HepG2 (cell line): Measurements from ENCODE around the gene NFIC. TPM values are rescaled to one million over a fixed set of nuclear protein-coding genes. Genes with fewer than 3 reads are reported as not detected.
A peak's percentile ranks its signal among the peaks of the same experiment; 100 is the strongest.

Experiments
- ATAC-seq: fragments of 200-7000 bp; cut with Tn5 transposase; 3 replicates; pipeline ENCODE4 v1.9.1; 2020; ENCODE audit warnings: mild to moderate bottlenecking, moderate library complexity
- BruUV-seq: library from RNA; stranded (reverse); fragments of 400-500 nt; replicated peaks from 2 replicates; lab custom pipeline; 2021; lab: Mats Ljungman, UMichigan
- CTCF ChIA-PET: fragments of 300-600 bp; formaldehyde crosslinking; extraction: SDS; loops from one replicate; lab custom pipeline; 2021; ENCODE audit warnings: low total read pairs, inconsistent platforms, low intra/inter-chr PET ratio; lab: Yijun Ruan, JAX
- POLR2A ChIA-PET: fragments of 350-600 bp; sonication (Branson Sonifier 250); formaldehyde crosslinking; loops from one replicate; lab custom pipeline; 2020; ENCODE audit warnings: antibody characterized with exemption, inconsistent platforms; lab: Yijun Ruan, JAX
- DNase-seq: peaks from one replicate; pipeline ENCODE4 v3.0.0-alpha.2; 2015; ENCODE audit warnings: low spot score
- FAIRE-seq: peaks from 3 replicates; lab custom pipeline; 2011; peaks lifted over from hg19 to GRCh38; lab: Jason Lieb, UNC
- H2AFZ ChIP-seq: one replicate; pipeline ENCODE4 v1.6.1; 2011; ENCODE audit warnings: low read length, inconsistent platforms
- H3K27ac ChIP-seq: fragments of 300-600 bp; 3 replicates; pipeline ENCODE4 v1.8.0; 2011; ENCODE audit warnings: mixed run types, mild to moderate bottlenecking, mixed read lengths, low read length, inconsistent platforms; ENCODE audit not compliant: insufficient read depth; ENCODE audit errors: extremely low read length
- H3K27me3 ChIP-seq, 2 experiments: fragments of 200-600 bp in 1 of 2; 2 replicates in 1 of 2; 3 replicates in 1 of 2; pipeline versions ENCODE4 v1.6.0 to v1.8.0; 2011; ENCODE audit warnings: low read length in 2 of 2, mild to moderate bottlenecking in 2 of 2, moderate library complexity in 2 of 2, inconsistent platforms in 1 of 2; ENCODE audit not compliant: insufficient read depth in 2 of 2, control insufficient read depth in 1 of 2
- H3K36me3 ChIP-seq, 2 experiments: fragments of 200-600 bp in 1 of 2; replicated peaks in 1 of 2; 2 replicates in 1 of 2; 3 replicates in 1 of 2; pipeline versions ENCODE4 v1.5.1 to v1.8.0; 2011; ENCODE audit warnings: low read length in 2 of 2, inconsistent platforms in 1 of 2; ENCODE audit not compliant: insufficient read depth in 2 of 2, control insufficient read depth in 1 of 2
- H3K4me1 ChIP-seq: 2 replicates; pipeline ENCODE4 v1.5.1; 2012; ENCODE audit warnings: low read length, inconsistent platforms; ENCODE audit not compliant: insufficient read depth
- H3K4me2 ChIP-seq: 2 replicates; pipeline ENCODE4 v1.6.0; 2011; ENCODE audit warnings: low read depth, low read length, inconsistent platforms
- H3K4me3 ChIP-seq, 3 experiments: fragments of 200-600 bp in 1 of 3; sonication (generic), shearing (Covaris generic) in 1 of 3; replicated peaks in 1 of 3; 2 replicates each; pipeline ENCODE4 v1.5.1; 2011 to 2016; ENCODE audit warnings: low read length in 3 of 3, inconsistent platforms in 2 of 3, low read depth in 2 of 3, mild to moderate bottlenecking in 2 of 3, control low read depth in 1 of 3, mixed read lengths in 1 of 3; ENCODE audit not compliant: insufficient read depth in 1 of 3
- H3K79me2 ChIP-seq: one replicate; pipeline ENCODE4 v1.6.1; 2011; ENCODE audit warnings: low read length, inconsistent platforms; ENCODE audit not compliant: insufficient read depth
- H3K9ac ChIP-seq: 2 replicates; pipeline ENCODE4 v1.6.0; 2011; ENCODE audit warnings: mild to moderate bottlenecking, low read depth, low read length, inconsistent platforms; ENCODE audit not compliant: insufficient read depth
- H3K9me3 ChIP-seq: 2 replicates; pipeline ENCODE4 v1.5.1; 2012; ENCODE audit warnings: mild to moderate bottlenecking, low read length
- H4K20me1 ChIP-seq: 2 replicates; pipeline ENCODE4 v1.6.0; 2011; ENCODE audit warnings: inconsistent platforms, mild to moderate bottlenecking, low read length, moderate library complexity; ENCODE audit not compliant: insufficient read depth
- AGO2 ChIP-seq: fragments of 200-400 bp; formaldehyde crosslinking; optimal IDR thresholded peaks from 2 replicates; pipeline ENCODE3; 2017; ENCODE audit warnings: mild to moderate bottlenecking, low read depth, low read length, moderate library complexity
- CEBPZ ChIP-seq: IDR thresholded peaks from 2 replicates; pipeline ENCODE4 v1.6.1; 2012; ENCODE audit warnings: low read length, improper control_type of control experiment
- FOXP4 ChIP-seq: sonication (generic); formaldehyde crosslinking; IDR thresholded peaks from 2 replicates; pipeline ENCODE4 v1.4.0; 2020; ENCODE audit warnings: missing genetic modification reagents
- KDM2A ChIP-seq: sonication (generic); formaldehyde crosslinking; IDR thresholded peaks from 2 replicates; pipeline ENCODE4 v1.4.0; 2020; ENCODE audit warnings: low read depth, missing genetic modification reagents, borderline replicate concordance
- MLLT10 ChIP-seq: sonication (generic); formaldehyde crosslinking; IDR thresholded peaks from 2 replicates; pipeline ENCODE4 v1.4.0; 2020; ENCODE audit warnings: missing genetic modification reagents
- RELA ChIP-seq: sonication (generic); formaldehyde crosslinking; IDR thresholded peaks from 2 replicates; pipeline ENCODE4 v1.4.0; 2020; ENCODE audit warnings: missing genetic modification reagents
- SATB2 ChIP-seq: sonication (generic); formaldehyde crosslinking; IDR thresholded peaks from 2 replicates; pipeline ENCODE4 v1.5.0; 2020; ENCODE audit warnings: missing genetic modification reagents
- SNAPC2 ChIP-seq: sonication (generic); formaldehyde crosslinking; IDR thresholded peaks from 2 replicates; pipeline ENCODE4 v1.8.1; 2022; ENCODE audit warnings: mild to moderate bottlenecking, missing genetic modification reagents
- SNRNP70 ChIP-seq: fragments of 200-400 bp; formaldehyde crosslinking; IDR thresholded peaks from 2 replicates; pipeline ENCODE4 v1.6.1; 2017; ENCODE audit warnings: mild to moderate bottlenecking, low read depth, low read length, moderate library complexity
- YEATS2 ChIP-seq: sonication (generic); formaldehyde crosslinking; IDR thresholded peaks from 2 replicates; pipeline ENCODE4 v1.4.0; 2020; ENCODE audit warnings: missing genetic modification reagents, borderline replicate concordance
- ZFP90 ChIP-seq: sonication (generic); formaldehyde crosslinking; IDR thresholded peaks from 2 replicates; pipeline ENCODE4 v1.8.0; 2022; ENCODE audit warnings: missing genetic modification reagents, mild to moderate bottlenecking, inconsistent platforms, borderline replicate concordance
- ZNF569 ChIP-seq: sonication (generic); formaldehyde crosslinking; IDR thresholded peaks from 2 replicates; pipeline ENCODE4 v1.5.0; 2020; ENCODE audit warnings: mild to moderate bottlenecking, missing genetic modification reagents, moderate library complexity, borderline replicate concordance
- ZNF768 ChIP-seq: sonication (generic); formaldehyde crosslinking; IDR thresholded peaks from 2 replicates; pipeline ENCODE4 v1.4.0; 2020; ENCODE audit warnings: missing genetic modification reagents
- WGBS: methylation state at CpG from one replicate; pipeline ENCODE4 v1.1.6; 2017; ENCODE audit warnings: low lambda C conversion rate; 5-methylcytosine and 5-hydroxymethylcytosine counted together
- in situ Hi-C: cut with HindIII; loops from 2 replicates; pipeline ENCODE4 v1.10.0; 2017; ENCODE audit warnings: low pct_unique_long_range_greater_than_20kb; ENCODE audit not compliant: extremely low pct_ligation_motif_present
- intact Hi-C: fragments of 100-400 bp; cut with micrococcal nuclease; formaldehyde crosslinking; loops from one replicate; pipeline ENCODE4 v1.10.0; 2022; ENCODE audit not compliant: unreplicated experiment
- polyA plus RNA-seq, 8 experiments: library from polyadenylated mRNA; depleted of rRNA in 3 of 8; stranded (reverse) in 7 of 8; unstranded in 1 of 8; fragments of >200 nt; fragmentation: Illumina TruSeq in 4 of 8; extraction: Trizol in 4 of 8; gene quantifications; 2 replicates each; pipeline versions ENCODE4 v1.2.1 to v1.2.3, GENCODE V29; 2011 to 2016; ENCODE audit warnings: low read depth in 4 of 8, missing spikeins in 1 of 8, mixed read lengths in 1 of 8; ENCODE audit not compliant: insufficient read depth in 1 of 8
- total RNA-seq, 5 experiments: library from RNA; depleted of rRNA; stranded (reverse); fragments of >200 nt; fragmentation: Illumina TruSeq; extraction: Trizol; gene quantifications; 2 replicates each; pipeline ENCODE4 v1.2.3, GENCODE V29; 2016; ENCODE audit warnings: low read depth in 1 of 5
- TF ChIP-seq, protein P1 (sequence below): sonication (generic); formaldehyde crosslinking; IDR thresholded peaks from 2 replicates; pipeline ENCODE4 v1.8.1; 2022; ENCODE audit warnings: mild to moderate bottlenecking, missing genetic modification reagents

Gene NFIC
- total and polyA plus RNA-seq, 2 of the 13 experiments (the other 11 are each of a cell fraction or from before 2014, with no cell fraction given), result 1.3 to 2.5 TPM

- Histone ChIP-seq H3K36me3 (no peaks in the 10 kb centered on the region), H3K4me2 (no peak overlapping the region), H3K4me1 (peaks cover 32% of the 10 kb centered on the region), H3K27ac (no peak overlapping the region), H3K9me3 (no peaks in the 10 kb centered on the region), H3K9ac (no peak overlapping the region), H2AFZ (no peak overlapping the region), H4K20me1 (no peaks in the 10 kb centered on the region), H3K79me2 (peaks cover 5% of the 10 kb centered on the region), H3K27me3 (no peaks in the 10 kb centered on the region), H3K4me3 (no peak overlapping the region)
- intact Hi-C loops (no loop called here), in situ Hi-C loops (no loop called here)
- POLR2A ChIA-PET, result interaction anchor here (1.3 kb wide), 1 partner anchor 23 kb away, joined by 4 read pairs; no protein-coding TSS in a partner anchor
- CTCF ChIA-PET, result no interaction called here
- TF ChIP-seq AGO2 (peak; percentile 27), MLLT10 (CRISPR knock-in tag) (no peak), KDM2A (CRISPR knock-in tag) (no peak), CEBPZ (no peak), SNAPC2 (CRISPR knock-in tag) (no peak), ZNF569 (CRISPR knock-in tag) (no peak), YEATS2 (CRISPR knock-in tag) (no peak), ZFP90 (CRISPR knock-in tag) (no peak), SNRNP70 (no peak), SATB2 (CRISPR knock-in tag) (no peak), FOXP4 (no peak), ZNF768 (CRISPR knock-in tag) (peak; percentile 86), RELA (CRISPR knock-in tag) (no peak)
- TF ChIP-seq, protein P1, sequence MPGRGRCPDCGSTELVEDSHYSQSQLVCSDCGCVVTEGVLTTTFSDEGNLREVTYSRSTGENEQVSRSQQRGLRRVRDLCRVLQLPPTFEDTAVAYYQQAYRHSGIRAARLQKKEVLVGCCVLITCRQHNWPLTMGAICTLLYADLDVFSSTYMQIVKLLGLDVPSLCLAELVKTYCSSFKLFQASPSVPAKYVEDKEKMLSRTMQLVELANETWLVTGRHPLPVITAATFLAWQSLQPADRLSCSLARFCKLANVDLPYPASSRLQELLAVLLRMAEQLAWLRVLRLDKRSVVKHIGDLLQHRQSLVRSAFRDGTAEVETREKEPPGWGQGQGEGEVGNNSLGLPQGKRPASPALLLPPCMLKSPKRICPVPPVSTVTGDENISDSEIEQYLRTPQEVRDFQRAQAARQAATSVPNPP (CRISPR knock-in tag), result no peak
- WGBS, result 95% methylated on average over 18 of the region's 32 CpGs
- DNase-seq (no peak), ATAC-seq (no peak; the same call in 2 of the 3 replicates), FAIRE-seq (no peak)
- no TSS peak for BruUV-seq
These were observed 9.1 kb downstream of the NFIC start for GRCh38 chr19:3375221-3376090.
